Measurements from ENCODE around the gene DNAH3. TPM values are rescaled to one million over a fixed set of nuclear protein-coding genes. Genes with fewer than 3 reads are reported as not detected.

DNAH3 gene
- total RNA-seq, 2 donors from 2014 or later, result 0.21 TPM; not detected in 1

DNA sequence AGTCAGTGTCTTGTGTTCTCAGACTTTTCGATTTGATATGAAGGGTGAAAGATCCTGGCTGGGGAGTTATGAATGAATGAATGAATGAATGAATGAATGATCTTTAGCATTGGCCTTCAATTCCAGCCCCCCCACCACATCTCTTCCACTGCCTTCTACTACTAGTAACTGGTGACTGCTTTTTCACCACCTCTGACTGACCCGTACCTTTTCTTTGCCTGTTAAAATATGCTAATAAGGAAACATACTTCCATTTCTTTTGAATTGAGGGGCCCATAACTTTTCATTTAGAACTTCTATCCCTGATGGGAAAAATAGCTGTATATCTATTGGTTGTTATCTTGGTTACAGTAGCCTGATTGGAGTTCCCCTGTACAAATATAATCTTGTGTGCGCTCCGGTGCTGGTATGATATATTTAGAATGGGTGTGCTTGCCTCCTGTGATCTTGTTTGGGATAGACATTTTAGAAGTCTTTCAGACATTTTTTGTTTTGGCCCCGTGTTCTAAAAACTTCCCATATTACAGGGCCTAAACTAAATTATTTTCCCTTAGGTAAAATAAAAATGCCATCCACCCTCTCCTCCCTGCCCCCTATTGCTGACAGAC is 246.6 kb downstream of the DNAH3 start:
- intact Hi-C loops (cut with DNase I), result loop anchor here in 1 of 2 donors (10.0 kb wide), 1 partner anchor 49 kb away; no protein-coding TSS in a partner anchor
- DNase-seq (no peak), ATAC-seq (no peak)

DNA sequence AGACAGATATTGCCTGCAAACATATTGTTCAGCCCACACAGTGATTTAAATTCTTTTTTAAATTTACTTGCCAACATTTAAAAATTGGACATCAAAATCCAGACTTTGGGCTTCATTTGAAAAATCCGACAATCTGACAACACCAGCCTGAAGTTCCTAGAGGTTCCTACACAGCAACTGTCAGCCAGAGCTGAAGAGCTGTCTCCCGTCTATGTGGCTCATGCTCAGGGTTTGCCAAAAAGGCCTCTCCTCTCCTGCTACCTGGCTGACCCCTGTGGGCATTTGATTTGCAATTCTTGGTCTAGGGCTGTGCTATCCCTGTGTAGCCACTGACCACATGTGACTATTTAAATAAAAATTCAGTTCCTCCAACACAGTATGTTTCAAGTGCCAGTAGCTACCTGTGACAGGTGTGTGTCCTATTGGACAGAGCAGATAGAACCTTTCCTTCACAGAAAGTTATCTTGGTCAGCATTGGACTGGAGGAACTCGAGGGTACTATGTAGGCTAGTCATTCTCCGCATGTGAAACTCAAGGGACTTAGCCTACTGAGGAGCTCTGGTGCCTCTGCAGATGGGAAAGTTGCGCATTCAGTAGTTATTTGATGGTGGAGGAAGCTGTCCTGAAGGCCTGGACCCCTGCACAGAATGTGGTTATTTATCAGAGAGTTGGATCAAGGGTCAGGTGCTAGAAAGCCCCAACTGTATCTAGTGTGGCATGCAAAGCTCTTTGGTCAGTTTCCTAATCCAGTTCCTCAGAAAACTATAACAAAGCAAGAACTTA is 247.3 kb downstream of the DNAH3 start:
- ATAC-seq (no peak), DNase-seq (no peak)
- intact Hi-C loops (cut with DNase I), result loop anchor here in 1 of 2 donors (10.0 kb wide), 1 partner anchor 49 kb away; no protein-coding TSS in a partner anchor

GRCh38 chr16:20902426-20902825 is 248.2 kb downstream of the DNAH3 start:
- DNase-seq (no peak), ATAC-seq (no peak)
- intact Hi-C loops (cut with DNase I), result loop anchor here in 1 of 2 donors (10.0 kb wide), 1 partner anchor 48 kb away; no protein-coding TSS in a partner anchor

DNA sequence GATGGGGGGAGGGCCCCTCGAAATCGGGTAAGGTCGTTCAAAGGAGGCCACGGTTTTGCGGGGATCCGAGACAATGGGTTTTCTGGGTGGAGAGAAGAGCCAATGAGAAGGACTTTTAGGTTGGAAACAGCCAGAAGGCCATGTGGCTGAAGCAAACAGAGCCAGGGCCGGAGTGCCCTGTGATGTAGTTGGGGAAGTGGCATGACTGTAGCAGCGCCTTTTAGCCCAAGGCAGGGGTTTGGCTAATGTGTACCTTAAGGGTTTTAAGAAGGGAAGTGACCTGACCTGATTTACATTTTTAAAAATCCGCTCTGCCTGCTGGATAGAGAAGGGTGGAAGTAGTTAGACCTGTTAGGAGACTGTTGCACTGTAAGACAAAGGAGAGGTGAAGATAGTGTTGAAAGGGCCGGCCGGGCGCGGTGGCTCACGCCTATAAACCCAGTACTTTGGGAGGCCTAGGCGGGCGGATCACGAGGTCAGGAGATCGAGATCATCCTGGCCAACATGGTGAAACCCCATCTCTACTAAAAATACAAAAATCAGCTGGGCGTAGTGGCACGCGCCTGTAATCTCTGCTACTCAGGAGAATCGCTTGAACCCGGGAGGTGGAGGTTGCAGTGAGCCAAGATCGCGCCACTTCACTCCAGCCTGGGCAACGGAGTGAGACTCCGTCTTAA is 249.1 kb downstream of the DNAH3 start:
- ATAC-seq, result peak; percentile 9 to 24
- DNase-seq, result peak; percentile 54
- intact Hi-C loops (cut with DNase I), result loop anchor here in 1 of 2 donors (10.0 kb wide), 1 partner anchor 47 kb away; no protein-coding TSS in a partner anchor

DNA sequence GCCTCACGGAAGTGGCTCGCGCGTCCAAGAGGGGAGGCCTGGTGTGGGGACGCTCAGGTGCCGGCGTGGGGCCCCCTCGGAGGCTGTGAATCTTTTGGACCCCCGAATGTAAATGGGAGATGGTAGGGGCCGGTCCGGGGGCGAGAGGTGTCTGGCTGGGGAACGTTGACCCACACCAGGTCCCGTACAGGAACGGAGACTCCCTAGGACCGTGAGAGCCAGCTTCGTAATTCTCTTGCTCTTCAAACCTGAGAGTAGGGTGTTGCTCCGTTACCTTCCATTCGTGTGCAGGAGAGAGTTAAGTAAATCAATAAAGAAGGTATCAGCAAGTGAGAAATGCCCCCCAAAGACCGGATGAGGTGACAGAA is 249.6 kb downstream of the DNAH3 start:
- ATAC-seq (peak in 1 of 2 donors; percentile 1), DNase-seq (no peak)
- intact Hi-C loops (cut with DNase I), result loop anchor here in 1 of 2 donors (10.0 kb wide), 1 partner anchor 46 kb away; no protein-coding TSS in a partner anchor

DNA sequence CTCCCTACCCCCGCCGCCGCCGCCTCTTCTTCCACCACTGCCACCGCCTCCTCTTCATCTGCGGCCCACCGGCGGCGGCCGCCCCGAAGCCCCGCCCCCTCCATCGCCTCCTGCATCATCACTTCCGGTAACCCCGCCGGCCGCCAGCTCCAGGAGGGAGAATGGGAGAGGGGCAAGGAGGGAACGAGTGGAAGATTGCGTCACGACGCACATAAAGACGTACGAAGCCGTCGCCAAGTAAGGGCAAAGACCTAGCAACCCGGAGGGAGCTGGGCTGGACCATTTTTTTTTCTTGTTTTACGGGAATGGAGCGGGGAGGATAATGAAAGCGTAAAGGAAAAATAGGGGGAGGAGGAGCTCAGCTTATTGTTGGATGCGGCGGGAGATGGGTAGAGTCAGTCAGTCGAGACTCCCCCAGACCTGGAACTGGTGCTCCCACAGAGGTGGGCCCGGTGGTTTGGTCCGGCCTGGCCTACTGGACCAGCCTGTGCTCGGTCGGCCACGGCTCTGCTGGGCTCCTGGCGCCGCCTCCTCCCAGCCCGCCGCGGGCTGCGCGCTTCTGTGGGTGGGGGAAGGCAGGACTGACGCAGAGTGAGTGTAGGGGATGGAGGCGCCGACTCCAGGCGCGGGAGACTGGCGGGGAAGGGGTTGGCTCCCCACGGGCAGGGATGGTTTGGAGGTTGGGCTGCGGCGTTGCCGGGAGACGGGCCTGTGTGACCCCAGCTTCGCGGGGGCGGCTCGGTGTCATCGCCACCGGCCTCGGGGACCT is 250.2 kb downstream of the DNAH3 start, which contains the start of the genes DCUN1D3 and LYRM1:
DCUN1D3 (minus strand) TSS at position 60 of the 769 bp plus-strand sequence. CDS start 37,820 bp downstream, outside the sequence.
LYRM1 (plus strand) TSS at position 473 of the 769 bp plus-strand sequence. CDS start 14,785 bp downstream, outside the sequence.
- ATAC-seq (peak; percentile 92 to 94), DNase-seq (peak; percentile 97)
- intact Hi-C loops (cut with DNase I), result loop anchor here in 1 of 2 donors (10.0 kb wide), 1 partner anchor 46 kb away; no protein-coding TSS in a partner anchor

DNA sequence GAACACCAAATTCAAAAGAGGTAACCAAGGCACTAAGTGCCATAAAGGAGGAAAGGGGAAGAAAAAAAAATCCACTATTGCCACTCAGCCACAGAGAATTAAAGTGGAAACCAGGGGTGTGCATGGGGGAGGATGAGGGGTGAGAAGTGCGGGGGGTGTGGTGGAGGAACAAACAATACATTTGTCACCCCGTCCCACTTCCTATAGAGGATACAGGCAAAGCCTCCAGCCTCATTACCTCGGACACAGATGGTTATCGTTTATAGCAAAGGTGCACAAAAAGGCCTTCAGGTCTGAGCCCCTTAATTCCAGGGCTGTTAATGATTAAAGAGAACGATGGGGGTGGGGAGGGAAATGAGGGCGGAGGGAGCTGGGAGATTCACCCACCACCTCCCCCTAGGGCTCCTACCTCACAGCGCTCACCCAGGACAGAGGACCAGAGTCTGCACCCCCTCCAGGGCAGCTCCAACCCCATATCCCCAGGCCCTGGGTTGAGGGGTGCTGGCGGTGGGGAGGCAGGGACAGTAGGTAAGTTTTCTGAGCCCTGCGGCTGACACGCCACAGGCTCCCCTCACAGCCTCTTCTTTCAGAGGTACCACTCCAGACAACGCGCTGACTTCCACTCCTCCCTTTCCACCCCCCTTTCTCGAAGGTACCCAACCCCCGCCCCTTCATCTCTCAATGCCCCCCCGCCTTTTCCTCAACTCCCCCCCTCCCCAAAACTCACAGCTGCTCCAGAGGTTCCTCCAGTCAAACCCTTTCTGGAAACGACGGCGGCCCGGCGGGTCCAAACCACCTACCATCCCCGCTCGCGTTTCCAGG is 251.0 kb downstream of the DNAH3 start:
- ATAC-seq (peak in 1 of 2 donors; percentile 1), DNase-seq (no peak)
- intact Hi-C loops (cut with DNase I), result loop anchor here (5.0 to 10.0 kb wide), 2 partner anchors 45 to 47 kb away; no protein-coding TSS in a partner anchor

GRCh38 chr16:20899071-20899470 is 251.6 kb downstream of the DNAH3 start:
- intact Hi-C loops (cut with DNase I), result loop anchor here in 1 of 2 donors (5.0 kb wide), 1 partner anchor 47 kb away; no protein-coding TSS in a partner anchor
- ATAC-seq, result no peak
- no peak for DNase-seq

DNA sequence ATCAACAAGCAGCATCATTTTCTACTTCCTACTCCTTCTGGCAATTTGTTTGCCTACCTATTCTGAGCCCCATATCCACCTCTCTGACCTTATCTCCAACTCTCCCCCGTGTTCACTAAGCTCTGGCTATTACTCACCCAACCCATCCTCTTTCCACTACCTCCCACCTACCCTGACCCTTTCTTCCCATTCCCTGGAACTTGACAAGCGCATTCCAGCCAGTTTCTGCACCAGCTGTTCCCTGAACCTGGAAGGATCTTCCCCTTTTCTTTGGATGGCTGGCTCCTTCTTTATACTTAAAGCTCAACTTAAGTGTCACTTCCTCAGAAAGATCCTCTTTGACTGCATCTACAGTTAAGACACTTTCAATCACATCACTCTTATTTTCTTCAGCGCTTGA is 252.7 kb downstream of the DNAH3 start:
- intact Hi-C loops (cut with DNase I), result loop anchor here in 1 of 2 donors (5.0 kb wide), 1 partner anchor 46 kb away; no protein-coding TSS in a partner anchor
- DNase-seq (no peak), ATAC-seq (no peak)

DNA sequence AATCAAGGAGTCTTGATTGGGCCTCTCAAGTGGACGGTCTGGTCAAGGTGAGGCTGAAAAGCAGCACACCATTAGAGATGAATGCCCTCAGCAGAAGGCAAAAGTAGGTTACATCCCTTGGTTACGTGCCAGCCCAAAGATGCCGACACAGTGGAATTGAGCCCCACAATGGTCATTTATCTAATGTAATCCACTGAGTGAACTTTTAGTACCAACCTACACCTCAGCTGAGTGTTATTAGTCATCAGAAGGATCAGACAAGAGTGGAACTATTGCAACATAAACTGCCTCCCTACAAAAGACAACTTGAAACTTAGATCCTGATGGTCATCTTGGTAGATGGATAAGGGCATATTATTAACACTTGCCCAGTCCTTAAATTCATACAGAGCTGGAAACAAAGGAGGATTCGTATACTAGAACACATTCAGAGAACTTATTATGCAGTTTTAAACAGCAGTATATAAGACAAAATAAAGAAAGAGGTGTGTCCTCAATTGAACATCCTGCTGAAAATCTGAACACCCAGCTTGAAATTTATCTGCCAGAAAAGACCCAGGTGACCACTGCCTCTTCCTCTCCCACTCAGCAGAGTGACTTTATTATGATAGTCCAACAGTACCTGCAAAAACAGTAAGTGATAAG is 253.3 kb downstream of the DNAH3 start:
- intact Hi-C loops (cut with DNase I), result loop anchor here in 1 of 2 donors (5.0 kb wide), 1 partner anchor 45 kb away; no protein-coding TSS in a partner anchor
- peak in 1 of 2 donors; percentile 1 for ATAC-seq
- peak; percentile 46 for DNase-seq

DNA sequence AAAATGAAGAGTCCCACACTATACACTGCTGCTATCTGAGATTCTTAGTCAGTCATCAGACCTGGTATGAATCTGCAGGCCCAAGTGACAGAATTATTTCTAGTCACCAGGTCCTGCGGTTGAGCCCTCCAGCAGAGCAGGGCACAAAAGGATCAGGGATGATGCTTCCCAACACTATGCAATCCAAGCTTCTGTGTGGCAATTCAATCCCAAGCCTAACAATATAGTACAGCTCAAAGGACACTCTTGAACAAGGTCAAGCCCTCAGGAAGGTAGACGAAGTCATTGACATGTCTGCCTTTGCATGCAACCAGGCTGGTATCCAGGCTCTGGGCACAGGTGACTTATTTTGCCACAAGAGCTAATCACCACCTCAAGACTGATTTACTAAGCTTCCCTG is 256.3 kb downstream of the DNAH3 start:
- no peak for ATAC-seq
- intact Hi-C loops (cut with DNase I), result no loop called here
- DNase-seq, result no peak

GRCh38 chr16:20889625-20890275 is 260.9 kb downstream of the DNAH3 start:
- intact Hi-C loops (cut with DNase I), result no loop called here
- ATAC-seq (no peak), DNase-seq (no peak)

- intact Hi-C loops (cut with DNase I), result no loop called here
- no peak for ATAC-seq
- DNase-seq, result no peak
Measured at GRCh38 chr16:20887207-20887606, 263.4 kb downstream of the DNAH3 start.

DNA sequence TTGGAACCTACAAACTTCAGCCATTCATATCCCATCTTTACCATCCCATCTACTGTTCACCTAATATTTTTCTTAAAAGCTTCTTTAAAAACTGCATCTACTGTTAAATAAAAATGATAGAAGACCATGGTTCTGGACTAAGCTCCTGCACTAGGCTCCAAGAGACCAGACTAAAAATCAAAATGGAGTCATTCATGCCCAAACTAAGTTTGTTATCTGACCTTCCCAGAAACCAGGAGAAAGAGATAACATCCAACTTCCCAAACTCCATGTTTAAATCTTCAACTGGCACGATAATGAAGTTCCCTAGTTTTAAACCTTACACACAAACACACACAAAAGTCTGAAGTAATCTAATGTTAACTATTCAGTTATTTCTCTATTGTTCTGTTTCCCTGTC is 264.3 kb downstream of the DNAH3 start:
- intact Hi-C loops (cut with DNase I), result no loop called here
- no peak for ATAC-seq
- DNase-seq, result no peak

DNA sequence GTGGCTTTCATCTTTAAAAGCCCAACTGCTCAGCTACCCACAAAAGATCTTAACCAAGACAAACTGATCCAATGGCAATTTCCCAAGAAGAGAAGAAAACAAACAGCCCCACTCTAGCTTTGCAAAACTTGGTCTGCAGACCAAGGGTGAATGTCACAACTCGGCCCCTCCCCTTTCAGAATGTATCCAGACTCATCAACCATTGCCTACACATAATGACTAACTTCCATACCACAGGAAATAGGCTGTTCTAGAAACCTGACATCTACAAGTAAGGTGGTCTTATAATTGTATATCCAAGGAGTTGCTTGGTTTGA is 266.4 kb downstream of the DNAH3 start:
- intact Hi-C loops (cut with DNase I), result no loop called here
- ATAC-seq (no peak), DNase-seq (no peak)

DNA sequence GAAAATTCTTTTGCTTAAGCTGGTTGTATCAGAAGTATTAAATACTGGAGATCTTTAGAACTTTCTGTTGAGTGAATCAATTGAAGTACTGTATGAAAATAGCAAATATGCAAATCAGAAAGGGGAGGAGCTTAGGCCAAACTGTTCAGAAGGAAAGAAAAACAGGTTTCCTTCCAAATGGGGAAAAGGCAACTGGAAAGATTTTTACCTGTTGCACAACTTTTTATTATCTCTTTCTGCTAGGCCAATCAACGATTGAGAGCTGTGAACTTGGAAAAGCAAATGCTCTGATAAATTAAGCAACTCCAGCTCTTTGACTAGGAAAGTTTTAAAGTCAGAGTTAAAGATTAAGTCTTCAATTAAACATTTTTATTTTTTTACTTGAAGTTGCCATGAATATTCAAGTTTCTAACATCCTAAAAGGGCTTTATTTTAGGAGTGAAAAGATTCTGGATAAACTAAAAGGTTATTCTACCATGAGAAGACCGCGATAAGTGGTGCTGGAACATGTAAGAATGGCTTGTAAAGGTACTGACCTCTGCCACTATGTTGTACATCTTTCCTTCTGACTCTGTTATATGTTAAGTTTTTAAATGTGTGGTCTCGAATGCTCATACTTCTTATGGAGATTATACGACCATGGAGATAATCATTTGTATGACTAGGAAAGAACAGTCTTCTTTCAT is 266.9 kb downstream of the DNAH3 start:
- intact Hi-C loops (cut with DNase I), result no loop called here
- DNase-seq, result no peak
- peak; percentile 42 to 51 for ATAC-seq

Measured in left cardiac atrium (tissue), 4 donors.